NCI-H345 (cell line): ENCODE results near the gene NFKB1.

ENCODE experiments used
- DNase-seq: peaks from one replicate; lab custom pipeline; 2025; lab: John Stamatoyannopoulos, UW

Gene NFKB1

DNA sequence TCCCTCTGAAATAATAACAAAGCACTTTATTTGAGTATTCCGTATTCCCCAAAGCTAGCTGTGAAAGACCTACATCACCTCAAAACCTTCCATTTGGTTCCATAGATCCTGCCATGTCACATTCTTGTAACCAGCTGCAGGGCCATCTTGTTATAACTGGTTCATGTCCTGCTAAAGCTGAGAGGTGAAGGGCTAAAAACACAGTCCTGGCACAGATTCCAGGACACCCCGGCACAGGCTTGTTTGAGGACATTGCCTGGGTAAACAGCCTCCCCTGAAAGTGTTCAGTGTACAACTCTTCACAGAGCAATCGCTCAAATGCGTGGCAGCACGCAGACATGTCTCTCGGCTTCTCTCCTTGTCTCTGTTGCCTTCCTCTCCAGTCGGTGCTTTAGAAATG is 130.5 kb downstream of the NFKB1 start:
- no peak for DNase-seq

DNA sequence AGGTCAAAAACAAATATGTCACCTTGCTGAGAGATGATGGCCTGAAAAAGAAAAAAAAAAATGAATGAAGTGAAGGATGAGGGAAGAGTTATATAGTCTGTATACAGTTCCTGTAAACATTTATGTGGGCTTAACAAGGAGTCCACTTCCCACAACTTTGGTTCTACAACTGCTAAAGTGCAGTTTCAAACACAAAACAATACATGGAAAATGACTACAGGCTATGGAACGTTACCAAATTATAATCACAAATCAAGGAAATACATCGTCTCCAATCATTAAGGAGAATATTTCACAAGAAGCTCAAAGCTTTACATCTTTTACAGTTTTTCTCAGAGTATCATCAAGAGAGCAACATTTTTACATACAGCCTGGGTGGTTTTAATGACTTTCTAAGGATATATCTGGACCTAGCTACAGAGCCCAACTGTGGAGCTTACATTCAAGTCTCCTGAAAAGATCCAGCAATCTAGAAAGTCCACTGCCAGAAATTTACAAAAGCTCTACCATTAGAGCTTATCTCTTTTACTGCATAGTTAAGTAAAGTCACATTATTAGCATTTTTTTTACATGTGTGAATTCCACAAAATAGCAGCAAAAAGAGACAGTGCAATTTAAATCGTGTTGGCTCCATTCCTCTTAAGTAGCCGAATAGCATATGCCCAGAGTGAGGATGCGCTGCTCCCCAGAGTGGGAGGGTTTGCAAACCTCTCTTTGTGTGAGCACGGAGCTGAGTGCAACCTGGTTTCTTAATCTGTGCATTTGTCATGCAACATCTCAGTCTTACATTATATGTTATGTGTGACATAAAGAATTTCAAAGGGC is 131.3 kb downstream of the NFKB1 start:
- no peak for DNase-seq

GRCh38 chr4:102633100-102633499 is 131.9 kb downstream of the NFKB1 start:
- no peak for DNase-seq

- no peak for DNase-seq
Observed at GRCh38 chr4:102637391-102637790, 136.2 kb downstream of the NFKB1 start.

- no peak for DNase-seq
Observed at GRCh38 chr4:102638621-102639020, 137.5 kb downstream of the NFKB1 start.

DNA sequence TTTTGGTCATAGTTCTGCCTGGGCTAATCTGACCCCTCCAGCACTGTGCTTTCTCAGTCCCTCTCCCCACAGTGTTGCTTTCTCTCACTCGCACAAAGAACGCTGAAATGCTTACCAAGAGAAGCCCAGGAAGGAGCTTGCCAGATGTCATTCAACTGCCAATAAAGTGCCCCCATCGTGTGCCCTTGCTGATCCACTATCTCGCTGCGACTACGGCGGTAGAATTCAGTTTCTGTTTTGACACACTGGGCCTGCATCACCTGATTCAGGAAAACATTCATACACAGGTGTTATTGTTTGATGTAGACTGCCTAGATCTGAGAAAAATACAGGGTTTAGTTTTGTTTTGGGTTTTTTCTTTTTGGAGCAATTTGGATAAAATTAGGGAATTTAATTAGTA is 138.4 kb downstream of the NFKB1 start:
- DNase-seq: no peak

GRCh38 chr4:102640669-102641068 is 139.5 kb downstream of the NFKB1 start:
- DNase-seq: no peak

GRCh38 chr4:102641793-102642192 is 140.6 kb downstream of the NFKB1 start:
- DNase-seq: no peak

DNA sequence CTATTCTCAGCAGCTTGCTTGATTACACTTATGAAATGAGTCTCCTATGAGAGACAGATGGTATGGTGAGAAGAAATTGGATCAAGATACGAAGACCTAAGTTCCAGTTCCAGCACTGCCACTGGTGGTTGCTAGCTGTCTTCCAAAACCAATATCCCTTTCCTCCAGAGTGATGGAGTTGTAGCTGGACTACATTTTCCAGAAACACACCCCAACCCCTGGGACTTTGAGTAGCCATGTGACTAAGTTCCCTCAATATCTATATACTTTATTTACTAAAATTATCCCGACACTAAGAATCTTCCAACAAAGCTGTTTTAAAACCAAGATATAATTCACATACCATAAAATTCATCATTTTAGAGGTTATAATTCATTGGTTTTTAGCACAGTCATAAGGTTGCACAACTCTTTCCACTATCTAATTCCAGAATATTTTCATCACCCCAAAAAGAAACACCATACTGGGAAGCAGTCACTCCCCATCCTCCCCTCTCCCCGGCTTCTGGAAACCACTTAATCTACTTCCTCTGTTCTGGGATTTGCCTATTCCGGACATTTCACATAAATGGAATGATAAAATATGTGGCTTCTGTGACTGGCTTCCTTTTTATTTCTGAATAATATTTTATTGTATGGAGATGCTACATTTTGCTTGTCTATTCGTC is 141.6 kb downstream of the NFKB1 start:
- no peak for DNase-seq

DNA sequence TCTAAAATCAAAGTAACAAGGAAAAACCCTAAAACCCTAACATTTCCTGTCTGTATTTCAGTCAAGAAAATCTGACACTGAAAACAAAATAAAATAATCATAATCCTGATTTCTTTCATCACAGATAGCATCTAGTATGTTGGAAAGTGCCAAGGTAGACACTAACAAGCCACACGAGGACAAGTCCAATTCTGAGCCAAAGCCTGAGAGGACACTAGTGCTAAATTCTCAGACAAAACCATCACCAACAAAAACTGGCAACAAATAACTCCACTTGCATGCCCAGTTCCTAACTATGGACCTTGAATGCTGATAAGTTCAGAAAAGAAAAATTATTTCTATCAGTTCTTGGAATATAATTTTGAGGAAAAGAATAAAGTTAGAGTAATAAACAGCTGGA is 146.0 kb downstream of the NFKB1 start:
- no peak for DNase-seq

DNA sequence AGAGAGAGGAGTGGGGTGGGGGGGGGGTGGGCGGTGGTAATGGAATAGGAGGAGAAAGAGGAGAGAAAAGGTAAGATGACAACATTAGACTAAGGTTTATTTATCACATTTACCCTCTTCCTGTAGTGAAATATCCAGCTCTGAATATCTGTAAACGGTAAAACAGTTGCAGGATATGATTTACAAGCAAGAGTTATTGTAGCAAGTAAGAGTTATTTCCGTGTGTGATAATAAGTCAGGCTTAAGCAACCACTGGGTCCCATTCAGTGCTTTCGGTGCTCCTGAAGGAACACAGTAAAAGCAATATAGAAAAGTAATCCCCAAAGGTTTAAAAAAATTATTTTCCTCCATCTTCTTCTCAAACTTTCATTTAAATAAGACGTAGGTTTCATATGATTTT is 156.0 kb downstream of the NFKB1 start:
- no peak for DNase-seq

DNA sequence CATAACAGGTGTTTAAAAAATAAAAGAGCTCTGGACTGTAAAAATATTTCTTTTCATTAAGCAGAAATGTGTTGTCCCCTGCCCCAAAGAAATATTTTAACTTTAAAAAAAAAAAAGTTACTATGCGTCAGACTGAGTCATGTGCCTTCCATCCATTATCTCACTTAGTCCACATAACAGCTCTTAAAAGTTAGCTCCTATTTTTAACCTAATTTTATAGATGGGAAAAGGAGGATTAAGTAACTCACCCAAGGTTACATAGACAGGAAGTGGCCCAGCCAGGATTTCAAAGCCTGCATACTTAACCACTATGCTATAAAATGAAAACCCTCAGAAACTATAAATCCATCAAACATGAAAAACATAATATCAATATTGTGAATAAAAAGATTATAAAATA is 161.9 kb downstream of the NFKB1 start:
- no peak for DNase-seq

- DNase-seq: peak; percentile 4
Observed at GRCh38 chr4:102665527-102665926, 164.4 kb downstream of the NFKB1 start.
